ENCODE data around the gene SPINK6.

SPINK6 gene, protein sequence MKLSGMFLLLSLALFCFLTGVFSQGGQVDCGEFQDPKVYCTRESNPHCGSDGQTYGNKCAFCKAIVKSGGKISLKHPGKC

DNA sequence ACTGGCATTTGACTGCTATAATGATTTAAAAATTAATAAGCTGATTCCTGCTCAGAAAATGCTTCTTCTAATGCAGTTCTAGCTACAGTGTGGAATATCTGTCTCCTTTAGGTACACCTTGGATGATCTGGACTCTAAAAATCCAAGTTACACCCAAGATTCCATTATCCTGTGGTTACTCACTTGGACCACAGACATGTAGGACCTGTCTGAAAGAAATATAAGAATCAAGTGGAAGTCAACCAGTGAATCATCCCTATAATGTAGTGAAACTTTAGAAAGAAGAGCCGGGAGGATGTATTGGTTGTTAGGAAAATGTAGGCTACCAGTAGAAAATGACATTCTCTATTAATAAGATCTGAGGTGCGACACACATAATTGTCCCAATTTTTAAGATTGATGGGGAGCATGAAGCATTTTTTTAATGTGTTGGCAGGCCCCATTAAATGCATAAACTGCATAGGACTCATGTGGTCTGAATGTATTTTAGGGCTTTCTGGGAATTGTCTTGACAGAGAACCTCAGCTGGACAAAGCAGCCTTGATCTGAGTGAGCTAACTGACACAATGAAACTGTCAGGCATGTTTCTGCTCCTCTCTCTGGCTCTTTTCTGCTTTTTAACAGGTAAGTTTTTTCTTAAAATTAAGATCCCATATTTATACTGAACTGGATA, at the start of gene SPINK6:
Gene SPINK6, plus strand, starts transcription at position 512 of the 673 bp plus-strand sequence. Its CDS starts 55 bp downstream, at position 567.
- in situ Hi-C loops (cut with MboI; ENCODE audit: low sequenced_read_pairs) = no loop called here

DNA sequence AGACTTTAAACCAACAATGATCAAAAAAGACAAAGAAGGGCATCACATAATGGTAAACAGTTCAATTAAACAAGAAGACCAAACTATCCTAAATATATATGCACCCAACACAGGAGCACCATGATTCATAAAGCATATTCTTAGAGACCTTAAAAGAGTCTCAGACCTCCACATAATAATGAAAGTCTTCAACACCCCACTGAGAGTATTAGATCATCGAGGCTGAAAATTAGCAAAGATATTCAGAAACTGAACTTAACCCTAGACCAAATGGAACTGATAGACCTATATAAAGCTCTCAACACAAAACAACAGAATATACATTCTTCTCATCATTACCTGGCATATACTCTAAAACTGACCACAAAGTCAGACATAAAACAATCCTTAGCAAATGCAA, 46.2 kb upstream of the SPINK6 start:
- in situ Hi-C loops (cut with MboI; ENCODE audit: low sequenced_read_pairs) = no loop called here

DNA sequence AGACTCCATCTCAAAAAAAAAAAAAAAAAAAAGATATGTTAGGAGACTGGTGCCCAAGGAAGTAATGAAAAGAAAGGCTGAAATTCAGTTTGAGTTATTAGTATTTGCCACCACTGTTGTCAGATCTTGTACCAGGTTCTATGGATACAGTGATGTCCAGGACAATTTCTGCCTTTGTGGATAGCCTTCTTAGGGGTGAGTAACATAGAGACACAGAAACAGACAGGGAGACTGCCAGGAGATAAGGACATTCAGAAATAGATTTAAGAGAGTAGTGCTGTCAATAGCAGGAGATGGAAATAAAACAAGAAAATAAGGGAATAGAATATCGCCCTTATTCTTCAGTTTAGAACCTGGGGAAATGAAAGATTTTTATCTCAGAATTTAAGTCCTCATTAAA, 40.8 kb upstream of the SPINK6 start:
- in situ Hi-C loops (cut with MboI; ENCODE audit: low sequenced_read_pairs) = no loop called here

DNA sequence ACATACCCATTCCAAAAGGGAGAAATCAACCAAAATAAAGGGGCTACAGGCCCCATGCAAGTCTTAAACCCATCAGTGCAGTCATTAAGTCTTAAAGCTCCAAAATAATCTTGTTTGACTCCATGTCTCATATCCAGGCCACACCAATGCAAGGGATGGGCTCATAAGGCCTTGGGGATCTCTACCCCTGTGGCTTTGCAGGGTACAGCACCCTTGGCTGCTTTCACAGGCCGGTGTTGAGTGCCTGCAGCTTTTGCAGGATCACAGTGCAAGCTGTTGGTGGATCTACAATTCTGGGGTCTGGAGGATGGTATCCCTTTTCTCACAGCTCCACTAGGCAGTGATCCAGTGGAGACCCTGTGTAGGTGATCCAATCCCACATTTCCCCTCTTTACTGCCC, 39.5 kb upstream of the SPINK6 start:
- in situ Hi-C loops (cut with MboI; ENCODE audit: low sequenced_read_pairs) = no loop called here

DNA sequence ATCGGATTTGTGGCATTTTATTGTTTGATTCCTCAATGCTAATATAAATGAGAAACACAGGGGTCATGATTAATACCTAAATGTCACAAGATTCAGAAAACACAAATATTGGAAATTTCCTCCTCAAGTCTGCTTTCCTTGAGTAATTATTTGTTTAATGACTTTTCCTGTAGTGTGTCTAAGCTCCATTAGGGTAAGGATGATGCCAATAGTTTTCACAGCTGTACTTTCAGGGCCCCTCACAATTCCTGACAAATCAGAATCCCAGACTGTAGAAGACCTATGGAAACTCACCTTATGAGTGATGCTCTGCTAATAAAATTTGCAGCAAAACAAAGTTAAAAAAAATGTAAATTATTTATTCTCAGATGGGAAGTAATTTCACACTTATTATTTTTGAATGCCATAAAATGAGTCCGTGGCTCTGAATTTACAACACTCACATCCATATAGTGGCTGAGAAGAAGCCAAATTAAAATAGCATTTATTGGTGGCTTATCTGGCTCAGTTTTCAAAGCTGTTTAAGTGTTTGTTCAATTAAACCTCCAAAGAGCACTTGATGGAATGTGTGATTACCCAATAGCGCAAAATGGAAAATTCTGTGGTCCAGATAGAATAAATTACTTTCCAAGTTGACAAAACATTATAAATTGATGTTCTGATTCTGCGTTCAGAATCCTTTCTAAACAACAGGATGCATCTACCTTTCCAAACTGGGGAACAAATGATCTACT, 36.1 kb upstream of the SPINK6 start:
- in situ Hi-C loops (cut with MboI; ENCODE audit: low sequenced_read_pairs) = no loop called here

DNA sequence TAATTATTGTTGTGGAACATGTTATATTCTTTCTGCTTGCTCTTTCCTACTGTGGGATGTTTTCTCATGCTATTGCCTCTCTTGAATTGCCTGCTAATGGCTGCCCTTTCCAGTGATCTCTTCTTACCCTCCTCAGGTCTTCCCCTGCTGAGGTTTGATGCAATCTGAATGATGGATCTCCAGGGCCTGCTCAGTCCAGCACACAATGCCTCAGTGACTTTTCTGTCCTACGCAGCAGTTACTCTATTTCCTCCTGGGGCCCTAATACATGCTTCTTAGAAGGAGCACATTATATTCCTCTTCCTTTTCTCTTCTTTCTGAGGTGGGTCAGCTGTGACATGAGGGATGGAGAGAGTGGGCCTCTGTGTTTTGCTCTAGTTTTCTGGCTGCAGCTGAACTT, 34.6 kb upstream of the SPINK6 start, which contains the start of gene SPINK14:
Gene SPINK14, plus strand, starts transcription at position 301 of the 400 bp plus-strand sequence. CDS start 1,187 bp downstream, outside the sequence.
- in situ Hi-C loops (cut with MboI; ENCODE audit: low sequenced_read_pairs) = no loop called here

DNA sequence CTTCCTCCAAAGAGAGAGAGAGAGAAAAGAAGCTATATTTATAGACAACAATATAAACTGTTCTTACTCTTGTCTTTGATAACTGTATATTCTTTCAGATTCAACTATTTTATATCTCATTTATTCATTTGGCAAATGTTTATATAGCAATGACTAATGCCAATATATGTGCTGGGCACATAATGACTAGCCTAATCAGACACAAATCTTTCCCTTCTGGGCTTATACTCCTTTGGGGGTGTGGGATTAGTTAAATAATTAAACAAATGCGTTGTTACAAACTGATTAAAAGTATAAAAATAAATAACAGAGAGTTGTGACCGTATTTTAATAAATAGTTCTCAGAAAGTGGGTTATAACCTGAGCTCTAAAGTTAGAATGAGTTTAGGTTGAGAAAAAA, 30.5 kb upstream of the SPINK6 start:
- in situ Hi-C loops (cut with MboI; ENCODE audit: low sequenced_read_pairs) = no loop called here

DNA sequence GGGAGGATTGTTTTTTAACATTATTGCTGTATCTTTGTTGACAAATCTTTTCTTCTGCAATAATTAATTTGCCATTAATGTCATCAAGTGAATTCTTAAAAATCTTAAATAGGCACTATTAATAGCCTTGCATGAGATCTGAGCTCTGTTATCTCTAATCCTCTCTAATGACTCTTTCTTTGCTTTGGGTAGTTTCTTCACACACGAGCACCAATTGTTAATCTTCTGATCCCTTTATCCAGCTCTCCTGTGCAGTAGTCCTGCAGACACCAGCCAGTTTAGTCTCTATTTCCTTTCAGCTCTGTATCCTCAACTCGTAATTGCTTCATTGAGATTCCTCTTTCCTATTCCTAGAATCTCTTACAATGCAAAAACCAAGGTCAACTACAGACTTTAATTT, 26.4 kb upstream of the SPINK6 start:
- in situ Hi-C loops (cut with MboI; ENCODE audit: low sequenced_read_pairs) = no loop called here

DNA sequence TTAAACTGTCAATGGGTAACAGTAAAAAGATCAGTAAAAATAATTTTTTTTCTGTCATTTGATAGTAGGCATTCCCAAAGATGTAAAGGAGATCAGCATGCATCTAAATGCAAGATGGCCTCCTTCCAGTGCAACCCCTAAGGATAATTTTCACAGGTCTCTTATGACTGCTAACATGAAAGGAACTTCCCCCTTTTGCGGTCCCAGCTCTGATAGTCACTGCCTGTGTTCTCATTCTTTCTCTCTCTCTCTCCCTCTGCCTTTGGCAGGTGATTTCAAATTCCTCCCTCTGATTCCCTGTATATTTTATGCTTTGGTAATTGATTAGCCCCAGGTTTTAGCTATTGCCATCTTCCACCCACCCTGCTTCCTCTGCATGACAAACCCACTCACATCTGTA, 25.6 kb upstream of the SPINK6 start:
- in situ Hi-C loops (cut with MboI; ENCODE audit: low sequenced_read_pairs) = no loop called here

DNA sequence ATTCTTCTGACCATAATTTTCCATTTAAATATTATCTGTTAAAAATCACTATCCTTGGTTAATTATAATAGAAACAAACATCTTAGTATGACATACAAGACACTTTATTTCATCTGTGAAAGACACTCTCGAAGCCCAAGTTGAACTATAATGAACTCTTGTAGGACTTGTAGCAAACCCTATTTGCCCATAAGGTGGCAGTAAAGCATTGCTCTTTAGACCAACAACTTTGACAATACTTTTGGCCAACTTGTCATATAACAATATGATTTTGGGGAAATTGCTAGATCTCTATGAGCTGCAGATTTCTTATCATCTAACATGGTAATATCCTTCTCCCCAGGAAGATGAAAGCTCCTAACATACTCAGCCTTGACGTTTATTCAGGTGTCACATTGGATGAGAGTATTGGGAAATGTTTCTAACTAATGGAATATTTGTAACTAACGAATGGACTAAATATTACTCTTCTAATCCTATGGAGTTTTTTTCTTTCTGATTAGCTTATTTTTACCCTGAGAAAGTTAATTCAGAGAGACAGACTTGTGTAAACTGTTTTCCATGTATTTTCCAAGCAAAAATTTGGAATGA, 23.5 kb upstream of the SPINK6 start:
- in situ Hi-C loops (cut with MboI; ENCODE audit: low sequenced_read_pairs) = no loop called here

DNA sequence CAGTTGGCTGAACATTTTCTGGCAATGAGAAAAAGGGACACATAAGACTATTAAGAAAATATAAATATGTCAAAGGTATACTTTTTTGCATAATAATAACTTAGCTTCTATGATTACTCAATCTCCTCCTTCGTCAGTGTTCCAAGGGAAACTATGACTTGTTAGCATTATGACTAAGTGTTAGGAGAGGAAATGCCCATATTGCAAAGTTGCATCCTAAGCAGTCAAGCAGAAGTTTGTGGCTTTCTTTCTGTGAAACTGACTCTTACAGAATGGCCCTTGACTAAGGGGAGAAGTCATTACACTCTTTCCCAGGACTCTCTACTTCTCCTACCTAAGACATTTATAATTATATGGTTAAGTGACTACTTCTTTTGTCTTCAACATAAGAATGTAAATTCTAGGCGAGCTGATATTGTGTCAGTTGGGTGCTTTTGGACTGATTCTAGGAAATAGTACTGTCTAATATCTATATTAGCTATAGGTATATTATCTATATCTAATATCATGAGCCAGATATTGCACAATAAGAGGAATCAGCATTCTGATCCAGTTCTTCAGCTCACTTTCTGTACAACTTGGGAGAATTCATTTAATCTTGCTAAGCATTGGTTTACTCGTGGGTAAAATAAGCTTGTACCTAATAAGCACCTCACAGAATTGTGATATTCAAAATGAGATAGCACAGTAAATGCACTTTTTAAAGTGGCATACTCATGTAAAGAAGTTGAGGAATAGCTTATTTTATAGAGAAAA, 16.4 kb upstream of the SPINK6 start:
- in situ Hi-C loops (cut with MboI; ENCODE audit: low sequenced_read_pairs) = no loop called here

DNA sequence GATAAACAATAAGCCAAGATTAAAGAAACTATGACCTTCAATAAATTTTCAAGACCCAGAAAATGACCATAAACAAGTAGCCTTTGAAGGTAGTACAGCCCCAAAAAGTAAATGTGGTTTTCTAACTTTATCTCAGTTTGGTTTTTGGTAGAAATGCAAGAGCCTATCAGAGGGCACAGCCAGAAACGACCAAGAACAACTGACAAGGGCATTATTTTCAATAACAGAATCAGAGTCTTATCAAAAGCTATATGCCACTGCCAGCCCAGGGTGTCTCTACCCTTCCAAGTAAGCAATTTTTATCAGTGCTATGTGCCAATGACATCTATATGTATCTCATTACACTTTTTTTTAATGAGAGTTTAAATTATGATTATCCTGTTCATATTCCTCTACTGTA, 11.8 kb upstream of the SPINK6 start:
- in situ Hi-C loops (cut with MboI; ENCODE audit: low sequenced_read_pairs) = no loop called here

DNA sequence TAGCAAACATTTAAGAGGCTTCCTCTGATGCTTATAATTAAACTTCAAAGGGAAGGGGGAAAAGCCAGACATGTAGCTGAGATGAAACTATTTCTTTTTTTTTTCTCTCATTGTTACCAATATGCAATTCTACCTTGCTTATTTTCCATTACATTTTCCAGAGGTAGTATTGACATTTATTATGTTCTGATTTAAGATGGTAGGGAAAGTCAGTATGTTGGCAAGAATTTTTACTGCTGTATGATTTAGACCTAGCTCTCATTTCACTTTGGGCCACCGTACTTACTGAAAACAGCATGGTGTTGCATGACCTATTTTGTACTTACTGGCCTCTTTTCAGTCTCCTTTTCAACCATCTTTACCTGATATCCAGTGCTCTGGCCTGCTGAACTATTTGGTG, 9.6 kb upstream of the SPINK6 start:
- in situ Hi-C loops (cut with MboI; ENCODE audit: low sequenced_read_pairs) = no loop called here

DNA sequence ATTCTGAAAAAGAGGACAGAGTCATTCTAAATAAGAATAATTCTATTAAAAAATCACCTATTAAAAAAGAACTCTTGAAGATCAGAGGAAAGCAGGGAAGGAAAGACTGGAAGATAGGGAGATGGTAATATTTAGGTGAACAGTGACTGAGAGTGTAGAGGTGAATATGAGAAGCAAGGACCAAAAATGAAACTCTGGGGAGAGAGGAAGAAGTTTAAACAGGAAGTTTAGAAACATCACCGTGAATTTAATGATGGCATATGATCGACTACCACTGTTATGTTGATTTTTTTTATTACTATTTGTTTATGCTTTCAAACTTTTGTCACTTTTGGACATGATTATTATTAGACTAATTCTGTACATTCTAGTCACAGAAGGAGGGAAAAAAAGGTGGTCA, 1.7 kb upstream of the SPINK6 start:
- in situ Hi-C loops (cut with MboI; ENCODE audit: low sequenced_read_pairs) = no loop called here

DNA sequence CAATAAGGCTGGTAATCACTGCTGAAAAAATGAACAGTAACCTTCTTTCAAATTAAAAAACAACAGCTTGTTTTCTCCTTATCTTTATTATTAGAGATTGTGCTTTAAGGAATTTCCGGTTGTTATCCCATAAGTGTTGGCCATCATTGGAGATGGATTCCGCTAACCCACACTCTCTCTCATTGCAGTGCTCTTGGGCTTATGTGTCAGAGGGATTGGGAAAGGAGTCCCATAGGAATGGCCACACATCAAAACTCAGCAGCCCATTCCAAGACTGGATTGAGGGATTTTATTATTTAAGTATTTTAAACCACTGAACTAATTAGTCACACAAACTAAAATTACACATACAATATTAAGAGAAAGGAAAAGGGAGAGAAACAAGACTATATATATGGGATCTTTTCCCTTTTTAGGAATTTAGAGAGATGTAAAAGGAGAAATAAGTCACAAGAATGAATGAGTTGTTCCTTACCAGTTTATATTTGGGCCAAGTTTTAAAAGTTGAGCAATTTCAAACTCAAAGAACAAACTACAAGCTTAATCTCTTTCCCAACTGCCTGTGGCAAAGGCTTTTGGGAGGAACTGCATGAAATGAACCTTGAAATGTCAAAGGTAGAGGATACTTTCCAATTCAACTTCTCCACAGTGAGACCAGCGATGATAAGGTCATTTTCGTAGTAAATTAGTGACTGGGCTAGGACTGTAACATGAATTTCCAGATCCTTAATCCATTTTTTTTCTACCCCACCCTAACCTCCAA, 2.4 kb downstream of the SPINK6 start:
- in situ Hi-C loops (cut with MboI; ENCODE audit: low sequenced_read_pairs) = no loop called here

DNA sequence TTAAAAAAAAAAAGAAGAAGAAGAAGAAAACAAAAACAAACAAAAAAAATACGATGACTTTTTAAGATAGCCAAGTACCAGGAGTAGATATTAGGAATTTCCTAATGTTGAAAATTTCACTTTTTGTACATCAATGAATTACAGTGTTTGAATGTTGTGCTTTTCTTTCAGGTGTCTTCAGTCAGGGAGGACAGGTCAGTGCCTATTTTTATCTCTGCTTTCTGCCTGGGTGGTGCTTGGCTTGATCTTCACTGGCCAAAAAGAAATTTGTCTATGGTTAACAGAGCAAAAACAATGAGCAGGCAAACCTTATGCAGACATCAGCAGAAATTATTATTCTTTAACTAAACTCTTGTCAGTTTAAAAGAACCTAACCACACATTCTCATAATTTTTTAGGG, 3.0 kb downstream of the SPINK6 start:
- in situ Hi-C loops (cut with MboI; ENCODE audit: low sequenced_read_pairs) = no loop called here

DNA sequence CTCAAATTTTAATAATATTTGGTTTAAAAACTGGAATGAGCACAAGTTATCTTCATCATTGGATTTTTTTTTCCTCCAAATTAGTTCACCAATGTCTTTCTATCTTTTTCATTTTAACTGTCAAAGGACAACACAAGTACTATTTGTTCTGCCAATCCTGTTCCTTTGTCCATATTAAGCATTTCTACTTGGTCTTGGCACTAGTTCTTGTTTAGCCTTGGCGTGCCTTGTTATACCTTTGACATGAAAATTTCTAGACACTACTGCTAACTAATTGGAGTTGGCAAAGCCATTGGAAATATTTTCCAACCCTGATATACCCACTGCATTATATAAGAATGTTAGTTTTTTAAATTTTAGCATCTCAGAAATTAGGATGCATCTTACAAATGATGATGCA, 3.8 kb downstream of the SPINK6 start:
- in situ Hi-C loops (cut with MboI; ENCODE audit: low sequenced_read_pairs) = no loop called here

DNA sequence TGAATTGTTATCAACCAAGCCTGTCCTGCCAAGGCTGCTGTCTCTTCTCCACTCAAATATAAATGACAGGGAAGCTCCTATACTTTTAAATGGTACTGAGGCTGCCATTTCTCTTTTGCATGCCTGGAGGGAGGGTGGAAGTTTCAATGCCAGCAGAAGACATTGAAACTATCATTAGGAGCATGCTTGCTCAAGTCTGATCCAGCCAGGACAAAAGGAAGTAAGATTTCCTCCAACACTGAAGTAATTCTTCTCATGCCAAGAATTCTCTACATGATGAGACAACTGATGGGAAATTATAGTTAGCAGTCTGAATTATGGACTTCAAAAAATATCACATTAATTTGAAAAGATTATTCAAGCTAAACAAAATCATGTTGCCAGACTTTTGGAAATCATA, 5.4 kb downstream of the SPINK6 start:
- in situ Hi-C loops (cut with MboI; ENCODE audit: low sequenced_read_pairs) = no loop called here

DNA sequence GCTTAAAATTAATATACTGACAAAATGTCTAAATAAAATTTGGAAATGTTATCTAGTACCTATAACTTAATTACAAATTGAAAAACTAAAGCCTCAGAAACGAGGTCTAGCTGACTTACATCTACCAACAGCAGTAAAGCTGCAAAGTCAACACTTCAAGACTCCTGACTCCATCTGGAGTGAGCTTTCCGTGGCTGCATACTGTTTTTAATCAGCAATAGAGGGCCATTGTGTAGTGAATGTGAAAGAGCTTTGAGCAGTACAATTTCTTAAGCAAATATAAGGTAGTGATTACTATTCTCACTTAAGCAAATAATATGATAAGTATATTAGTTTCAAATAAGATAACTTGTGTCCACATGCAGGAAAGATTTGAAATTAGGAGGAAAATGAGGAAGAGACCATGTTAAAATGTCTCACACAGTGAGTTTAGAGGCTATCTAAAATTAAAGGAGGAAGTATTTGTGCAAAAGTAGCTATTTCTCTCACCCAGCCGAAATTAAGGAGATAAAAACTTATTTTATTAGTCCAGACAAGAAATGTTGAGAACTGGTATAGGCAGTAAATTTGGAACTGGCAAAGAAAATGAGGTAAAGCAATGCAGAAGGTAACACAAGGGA, 6.4 kb downstream of the SPINK6 start:
- in situ Hi-C loops (cut with MboI; ENCODE audit: low sequenced_read_pairs) = no loop called here

DNA sequence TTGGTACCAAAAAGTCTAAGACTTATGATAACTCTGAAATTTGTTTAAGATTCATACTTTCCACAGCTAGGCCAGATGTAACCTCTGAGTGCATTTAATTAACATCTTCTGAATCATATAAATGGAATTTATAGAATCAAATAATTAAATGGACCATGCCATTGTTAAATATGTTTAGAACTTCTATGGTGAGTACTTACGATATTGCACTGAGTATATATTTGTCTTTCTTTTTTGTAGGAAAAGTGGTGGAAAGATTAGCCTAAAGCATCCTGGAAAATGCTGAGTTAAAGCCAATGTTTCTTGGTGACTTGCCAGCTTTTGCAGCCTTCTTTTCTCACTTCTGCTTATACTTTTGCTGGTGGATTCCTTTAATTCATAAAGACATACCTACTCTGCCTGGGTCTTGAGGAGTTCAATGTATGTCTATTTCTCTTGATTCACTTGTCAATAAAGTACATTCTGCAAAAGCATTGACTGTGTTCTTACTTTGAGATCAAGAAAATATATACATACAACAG, 11.9 kb downstream of the SPINK6 start:
- in situ Hi-C loops (cut with MboI; ENCODE audit: low sequenced_read_pairs) = no loop called here

Data from hTERT RPE-1 (cell line).